Choroid plexus epithelial cell (primary cell): ENCODE measurements around the gene LMBR1L.
"Not testable (repeated sequence)": the region's sequence is repeated elsewhere in the genome, so short reads cannot be mapped to it uniquely, and the experiment has no call there.

Experiments
- DNase-seq: peaks from one replicate; pipeline ENCODE4 v3.0.0-alpha.2; 2010; ENCODE audit warnings: low read depth
- H3K4me3 ChIP-seq: 2 replicates; pipeline ENCODE4 v1.5.1; 2011; ENCODE audit warnings: low read depth, mild to moderate bottlenecking, control low read depth, low read length, moderate library complexity
- TF ChIP-seq, protein P1 (sequence below): conservative IDR thresholded peaks from 2 replicates; pipeline ENCODE4 v1.5.1; 2011; ENCODE audit warnings: low read depth, mild to moderate bottlenecking, control low read depth, inconsistent platforms, low read length, moderate library complexity

LMBR1L gene

DNA sequence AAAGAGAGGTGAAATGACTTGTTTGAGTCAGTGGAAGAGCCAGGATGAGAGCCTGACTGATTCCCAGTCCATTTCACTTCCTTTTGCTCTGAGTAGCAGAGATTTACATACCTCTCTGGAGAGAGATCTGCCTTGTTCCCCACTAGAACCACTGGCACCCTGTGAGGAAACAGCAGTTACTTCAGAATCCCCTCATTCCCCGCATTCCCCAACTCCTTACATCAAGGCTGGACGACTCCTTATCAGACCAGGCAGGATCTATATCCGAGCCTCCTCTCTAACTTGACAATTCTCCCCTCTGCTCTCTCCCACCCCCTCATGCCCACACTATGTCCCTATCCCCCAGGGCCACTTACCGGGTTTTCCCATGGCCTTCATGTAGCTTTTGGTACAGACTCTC is 44.5 kb downstream of the LMBR1L start:
- no peak overlapping the region for H3K4me3 ChIP-seq
- DNase-seq: no peak
- TF ChIP-seq, protein P1, sequence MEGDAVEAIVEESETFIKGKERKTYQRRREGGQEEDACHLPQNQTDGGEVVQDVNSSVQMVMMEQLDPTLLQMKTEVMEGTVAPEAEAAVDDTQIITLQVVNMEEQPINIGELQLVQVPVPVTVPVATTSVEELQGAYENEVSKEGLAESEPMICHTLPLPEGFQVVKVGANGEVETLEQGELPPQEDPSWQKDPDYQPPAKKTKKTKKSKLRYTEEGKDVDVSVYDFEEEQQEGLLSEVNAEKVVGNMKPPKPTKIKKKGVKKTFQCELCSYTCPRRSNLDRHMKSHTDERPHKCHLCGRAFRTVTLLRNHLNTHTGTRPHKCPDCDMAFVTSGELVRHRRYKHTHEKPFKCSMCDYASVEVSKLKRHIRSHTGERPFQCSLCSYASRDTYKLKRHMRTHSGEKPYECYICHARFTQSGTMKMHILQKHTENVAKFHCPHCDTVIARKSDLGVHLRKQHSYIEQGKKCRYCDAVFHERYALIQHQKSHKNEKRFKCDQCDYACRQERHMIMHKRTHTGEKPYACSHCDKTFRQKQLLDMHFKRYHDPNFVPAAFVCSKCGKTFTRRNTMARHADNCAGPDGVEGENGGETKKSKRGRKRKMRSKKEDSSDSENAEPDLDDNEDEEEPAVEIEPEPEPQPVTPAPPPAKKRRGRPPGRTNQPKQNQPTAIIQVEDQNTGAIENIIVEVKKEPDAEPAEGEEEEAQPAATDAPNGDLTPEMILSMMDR: no peak

DNA sequence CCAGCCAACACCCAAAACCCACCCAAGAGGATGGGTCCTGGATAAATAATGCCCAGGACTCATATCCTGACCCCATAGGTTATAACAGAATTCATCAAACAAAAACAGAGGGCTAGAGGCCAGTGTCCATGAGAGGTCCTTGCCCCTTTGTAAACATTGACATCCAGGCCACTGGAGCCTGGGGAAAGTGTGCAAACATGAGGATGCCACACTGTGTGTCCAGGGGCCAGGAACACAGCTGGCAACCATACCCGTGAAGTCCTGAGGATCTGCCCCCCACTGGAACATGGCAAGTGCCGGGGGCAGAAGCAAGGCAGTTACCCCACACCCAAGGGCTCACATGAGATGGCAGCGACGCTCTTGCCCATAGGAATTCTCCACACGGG is 45.9 kb downstream of the LMBR1L start:
- no peak for DNase-seq
- no peak overlapping the region for H3K4me3 ChIP-seq
- TF ChIP-seq, protein P1: no peak

DNA sequence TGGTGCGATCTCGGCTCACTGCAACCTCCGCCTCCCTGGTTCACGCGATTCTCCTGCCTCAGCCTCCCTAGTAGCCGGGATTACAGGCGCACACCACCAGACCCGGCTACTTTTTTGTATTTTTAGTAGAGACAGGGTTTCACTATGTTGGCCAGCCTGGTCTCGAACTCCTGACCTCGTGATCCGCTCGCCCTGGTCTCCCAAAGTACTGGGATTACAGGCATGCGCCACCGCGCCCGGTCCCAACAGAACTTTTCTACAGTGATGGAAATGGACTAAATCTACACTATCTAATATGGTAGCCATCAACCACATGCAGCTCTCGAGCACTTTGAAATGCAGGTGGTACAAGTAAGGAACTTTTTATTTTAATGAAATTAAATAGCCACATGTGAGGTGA is 48.7 kb downstream of the LMBR1L start:
- H3K4me3 ChIP-seq, DNase-seq: not testable (repeated sequence)

DNA sequence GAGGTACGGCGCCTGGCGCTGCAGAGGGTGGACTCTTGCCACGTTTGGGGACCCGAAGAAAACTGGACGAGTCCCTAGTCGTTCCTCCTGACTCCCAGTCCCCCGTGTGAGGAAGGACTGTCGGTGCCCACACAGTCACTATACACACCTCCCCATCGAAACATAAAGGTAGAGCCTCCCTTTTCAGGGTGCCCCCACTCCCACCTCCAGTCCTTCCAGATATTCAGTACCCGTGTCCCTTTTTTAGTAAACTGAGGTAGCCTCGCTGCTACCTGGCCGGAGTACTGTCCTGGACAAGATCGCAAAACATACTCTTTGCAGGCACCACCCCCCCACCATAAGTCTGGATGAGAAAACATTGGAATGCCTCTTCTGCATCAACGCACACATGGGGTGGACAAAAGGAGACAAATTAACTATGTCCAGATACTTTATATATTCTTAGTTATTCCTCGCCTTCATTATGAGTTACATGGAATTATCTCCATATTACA is 49.4 kb downstream of the LMBR1L start:
- DNase-seq: no peak
- peak overlapping the region; percentile 93 for H3K4me3 ChIP-seq
- TF ChIP-seq, protein P1: no peak

DNA sequence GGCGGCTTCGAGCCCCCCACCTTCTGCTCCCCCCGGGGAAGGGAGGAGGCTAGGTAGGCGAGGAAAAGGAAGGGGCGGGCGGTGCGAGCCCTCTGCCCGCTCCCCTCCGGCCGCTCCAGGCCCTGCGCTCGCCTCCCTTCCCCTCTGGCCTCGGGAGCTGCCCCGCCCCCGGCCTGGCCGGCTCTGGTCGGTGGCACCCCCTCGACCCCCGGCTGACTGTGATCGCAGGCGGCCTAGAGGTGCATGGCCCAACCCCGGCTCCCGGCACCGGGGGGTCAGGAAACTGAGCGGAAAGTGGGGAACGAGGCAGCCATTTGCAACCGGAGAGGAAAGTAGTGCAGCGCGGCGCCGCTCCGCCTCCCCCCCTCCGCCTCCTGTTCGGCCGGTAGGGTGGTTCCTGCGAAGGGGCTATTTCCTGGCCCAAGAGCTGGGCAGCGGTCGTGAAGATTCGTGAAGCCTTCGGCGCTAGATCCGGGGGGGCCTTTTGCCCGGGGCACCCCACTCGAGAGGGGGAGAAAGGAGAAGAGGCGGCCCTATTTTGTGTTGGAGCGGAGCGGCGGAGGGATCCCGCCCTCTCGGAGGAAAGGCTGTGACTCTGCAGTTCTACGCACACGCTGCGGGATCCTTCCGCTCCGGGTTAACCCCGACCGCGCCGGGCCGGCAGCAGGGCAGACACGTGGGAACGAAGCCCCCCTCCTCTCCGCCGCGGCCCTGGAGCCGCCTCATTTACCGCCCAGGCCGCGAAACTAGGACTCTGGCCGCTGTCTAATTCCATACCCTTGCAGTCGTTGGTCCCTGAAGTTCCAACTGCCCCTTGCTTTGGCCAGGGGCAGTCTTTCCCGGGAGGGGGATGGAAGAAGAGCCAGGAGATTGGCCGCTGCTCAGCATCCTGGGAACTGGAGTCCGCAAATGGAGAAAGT is 50.1 kb downstream of the LMBR1L start, which contains the start of gene KMT2D:
TSS of gene KMT2D (minus strand) at position 558 of the 920 bp plus-strand sequence. CDS start 5,470 bp downstream, outside the sequence.
- TF ChIP-seq, protein P1: peak; percentile 38
- DNase-seq: peak; percentile 98
- peak within 1 kb of the TSS; percentile 93 for H3K4me3 ChIP-seq

DNA sequence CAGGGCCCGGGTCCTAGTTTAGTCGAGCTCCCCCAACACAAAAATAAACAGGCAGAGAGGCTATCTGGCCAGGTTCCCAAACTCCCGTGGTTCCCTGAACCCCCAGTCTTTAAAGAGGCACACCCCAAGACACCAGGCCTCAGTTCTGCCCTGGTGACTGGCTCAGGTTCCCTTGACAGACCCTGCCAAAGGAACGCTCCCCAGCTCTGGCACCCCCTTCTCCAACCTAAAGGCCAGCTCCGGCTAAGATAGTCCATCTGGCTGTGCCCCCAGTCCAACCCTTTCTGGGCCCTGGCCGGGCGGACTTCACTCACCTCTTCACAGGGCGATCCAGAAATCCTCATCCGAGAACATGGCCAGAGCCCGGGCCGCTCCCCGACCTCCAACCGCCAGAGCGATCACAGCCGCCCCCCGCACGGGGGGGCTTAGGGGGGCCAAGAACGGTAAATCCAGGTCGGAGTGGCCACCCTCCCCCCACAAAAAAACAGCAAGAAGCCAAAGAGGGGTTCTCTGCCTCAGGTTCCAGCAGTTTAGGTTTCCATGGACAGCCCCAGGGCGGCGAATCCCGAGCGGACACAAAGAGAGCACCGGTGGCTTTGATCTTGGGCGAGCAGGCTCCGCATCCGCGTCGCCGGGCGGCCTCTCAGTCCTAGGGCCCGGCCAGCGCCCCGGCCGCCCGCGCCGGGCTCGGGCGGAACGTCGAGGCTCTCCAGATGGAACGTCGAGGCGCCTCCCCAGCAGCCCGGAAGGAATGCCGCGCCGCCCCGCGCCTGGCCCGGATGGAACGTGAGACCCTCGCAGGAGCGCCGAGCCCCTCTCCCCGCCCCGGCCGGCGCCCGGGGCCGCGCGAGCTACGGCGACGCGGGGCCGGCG is 51.1 kb downstream of the LMBR1L start:
- DNase-seq: peak; percentile 37
- peak overlapping the region; percentile 93 for H3K4me3 ChIP-seq
- TF ChIP-seq, protein P1: no peak

DNA sequence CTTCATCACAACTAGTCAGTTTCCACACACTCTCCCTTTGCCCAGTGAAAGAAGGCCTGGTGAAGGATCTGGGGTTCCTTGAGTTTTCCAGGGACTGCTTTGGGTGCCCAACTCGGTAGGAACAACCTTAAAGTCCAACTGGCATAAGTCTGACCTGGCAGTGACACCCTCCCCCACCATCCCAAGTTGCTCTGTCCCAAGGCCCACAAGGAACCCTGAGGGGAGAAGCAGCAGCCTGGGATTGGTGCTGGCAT is 51.7 kb downstream of the LMBR1L start:
- peak overlapping the region; percentile 93 for H3K4me3 ChIP-seq
- TF ChIP-seq, protein P1: no peak
- no peak for DNase-seq
